Psoas muscle (tissue), 8 donors: ENCODE data around the gene ENDOV. TPM values are rescaled to one million over a fixed set of nuclear protein-coding genes. Genes with fewer than 3 reads are reported as not detected.

Experiments used
- ATAC-seq, 4 donors: fragments of 200-7000 bp; cut with Tn5 transposase; one replicate each; pipeline ENCODE4 v1.9.1; 2020; ENCODE audit warnings: moderate library complexity in 3 of 4, mild to moderate bottlenecking in 2 of 4
- DNase-seq, 2 donors: peaks; one replicate each; pipeline ENCODE4 v3.0.0-alpha.2; 2020
- H3K27ac ChIP-seq: fragments of 200-600 bp; one replicate; pipeline ENCODE4 v1.8.0; 2022
- H3K27me3 ChIP-seq, 3 donors: fragments of 200-600 bp in 1 of 3; one replicate each; pipeline versions ENCODE4 v1.6.1 to v1.8.0; 2013 to 2022; ENCODE audit warnings: low read length in 2 of 3, mild to moderate bottlenecking in 2 of 3, moderate library complexity in 1 of 3; ENCODE audit not compliant: insufficient read depth in 3 of 3
- H3K36me3 ChIP-seq, 2 donors: fragments of 200-600 bp in 1 of 2; one replicate each; pipeline versions ENCODE4 v1.6.1 to v1.8.0; 2013 to 2022; ENCODE audit warnings: low read depth in 1 of 2, mild to moderate bottlenecking in 1 of 2, moderate library complexity in 1 of 2; ENCODE audit not compliant: insufficient read depth in 1 of 2
- H3K4me1 ChIP-seq: fragments of 200-600 bp; one replicate; pipeline ENCODE4 v1.8.0; 2022
- H3K4me3 ChIP-seq: fragments of 200-600 bp; one replicate; pipeline ENCODE4 v1.8.0; 2022; ENCODE audit warnings: mild to moderate bottlenecking
- H3K9me3 ChIP-seq: fragments of 200-600 bp; one replicate; pipeline ENCODE4 v1.8.0; 2022
- WGBS, 3 donors: extraction: QIAGEN DNeasy Blood & Tissue Kit; methylation state at CpG; one replicate each; pipeline versions ENCODE4 v1.1.6 to v1.1.7; 2013; 5-methylcytosine and 5-hydroxymethylcytosine counted together
- intact Hi-C, 2 donors: fragments of 100-400 bp; cut with DNase I; formaldehyde crosslinking; loops; one replicate each; pipeline versions ENCODE4 v1.11.0 to v1.14.2; 2022
- polyA plus RNA-seq, 3 donors: library from polyadenylated mRNA; stranded (reverse); fragments of 200-250 nt; gene quantifications; one replicate each; pipeline ENCODE4 v1.2.3, GENCODE V29; 2013
- total RNA-seq, 4 donors: library from RNA; stranded (reverse); fragmentation: NEBNext Ultra II Directional in 2 of 4; extraction: Animal tissue kit (Norgen Biotek cat#: 25700) in 2 of 4; gene quantifications; one replicate each; pipeline versions ENCODE4 v1.2.1 to v1.2.4, GENCODE V29; 2021 to 2023
- TF ChIP-seq, protein P1 (sequence below): fragments of 200-600 bp; IDR thresholded peaks from one replicate; pipeline ENCODE4 v1.8.0; 2022; ENCODE audit warnings: antibody characterized with exemption
- donor health status: healthy with polysubstance abuse.
- donor health status: DM: no; HTN: no; CAD: no; lungs with moderate emphysema.
- donor health status: Bipolar disorder and iron deficiency.
- donor health status: healthy.
- donor health status: DM: yes; HTN: yes; CAD: no.
- donor health status: DM: no; HTN: no; CAD: no.
- donor health status: DM: no; HTN: no; CAD: no.
- donor health status: DM: yes; HTN: yes; CAD: no.

Gene ENDOV
- total and polyA plus RNA-seq, 7 donors: 12.0 to 24.3 (median 17.9) TPM

DNA sequence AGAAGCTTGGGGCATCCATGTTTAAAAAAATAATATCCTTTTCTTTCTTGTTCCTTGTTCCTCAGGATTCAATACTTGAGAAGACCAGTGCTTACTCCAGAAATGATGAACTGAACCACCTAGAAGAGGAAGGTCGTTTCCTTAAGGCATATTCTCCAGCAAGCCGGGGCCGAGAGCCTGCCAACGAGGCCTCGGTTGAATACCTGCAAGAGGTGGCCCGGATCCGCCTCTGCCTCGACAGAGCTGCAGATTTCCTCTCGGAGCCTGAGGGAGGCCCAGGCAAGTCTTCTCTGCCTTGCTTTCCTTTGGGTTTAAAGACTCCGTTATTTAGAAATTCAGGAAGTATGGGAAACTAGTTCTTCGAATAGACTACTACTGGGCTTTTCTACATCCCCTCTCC is 42.5 kb upstream of the ENDOV start:
- no peak overlapping the region for H3K27ac ChIP-seq
- TF ChIP-seq, protein P1, sequence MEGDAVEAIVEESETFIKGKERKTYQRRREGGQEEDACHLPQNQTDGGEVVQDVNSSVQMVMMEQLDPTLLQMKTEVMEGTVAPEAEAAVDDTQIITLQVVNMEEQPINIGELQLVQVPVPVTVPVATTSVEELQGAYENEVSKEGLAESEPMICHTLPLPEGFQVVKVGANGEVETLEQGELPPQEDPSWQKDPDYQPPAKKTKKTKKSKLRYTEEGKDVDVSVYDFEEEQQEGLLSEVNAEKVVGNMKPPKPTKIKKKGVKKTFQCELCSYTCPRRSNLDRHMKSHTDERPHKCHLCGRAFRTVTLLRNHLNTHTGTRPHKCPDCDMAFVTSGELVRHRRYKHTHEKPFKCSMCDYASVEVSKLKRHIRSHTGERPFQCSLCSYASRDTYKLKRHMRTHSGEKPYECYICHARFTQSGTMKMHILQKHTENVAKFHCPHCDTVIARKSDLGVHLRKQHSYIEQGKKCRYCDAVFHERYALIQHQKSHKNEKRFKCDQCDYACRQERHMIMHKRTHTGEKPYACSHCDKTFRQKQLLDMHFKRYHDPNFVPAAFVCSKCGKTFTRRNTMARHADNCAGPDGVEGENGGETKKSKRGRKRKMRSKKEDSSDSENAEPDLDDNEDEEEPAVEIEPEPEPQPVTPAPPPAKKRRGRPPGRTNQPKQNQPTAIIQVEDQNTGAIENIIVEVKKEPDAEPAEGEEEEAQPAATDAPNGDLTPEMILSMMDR: no peak
- ATAC-seq (no peak), DNase-seq (no peak)
- H3K27me3 ChIP-seq: no peaks in the 10 kb centered on the region
- no peak overlapping the region for H3K4me3 ChIP-seq
- intact Hi-C loops: no loop called here
- no peaks in the 10 kb centered on the region for H3K4me1 ChIP-seq
- H3K9me3 ChIP-seq: no peaks in the 10 kb centered on the region
- WGBS, 3 donors: 88 to 91% (median 90%) methylated on average over 11 of the region's 11 CpGs
- H3K36me3 ChIP-seq: peaks cover 10 to 99% of the 10 kb centered on the region in 2 donors

DNA sequence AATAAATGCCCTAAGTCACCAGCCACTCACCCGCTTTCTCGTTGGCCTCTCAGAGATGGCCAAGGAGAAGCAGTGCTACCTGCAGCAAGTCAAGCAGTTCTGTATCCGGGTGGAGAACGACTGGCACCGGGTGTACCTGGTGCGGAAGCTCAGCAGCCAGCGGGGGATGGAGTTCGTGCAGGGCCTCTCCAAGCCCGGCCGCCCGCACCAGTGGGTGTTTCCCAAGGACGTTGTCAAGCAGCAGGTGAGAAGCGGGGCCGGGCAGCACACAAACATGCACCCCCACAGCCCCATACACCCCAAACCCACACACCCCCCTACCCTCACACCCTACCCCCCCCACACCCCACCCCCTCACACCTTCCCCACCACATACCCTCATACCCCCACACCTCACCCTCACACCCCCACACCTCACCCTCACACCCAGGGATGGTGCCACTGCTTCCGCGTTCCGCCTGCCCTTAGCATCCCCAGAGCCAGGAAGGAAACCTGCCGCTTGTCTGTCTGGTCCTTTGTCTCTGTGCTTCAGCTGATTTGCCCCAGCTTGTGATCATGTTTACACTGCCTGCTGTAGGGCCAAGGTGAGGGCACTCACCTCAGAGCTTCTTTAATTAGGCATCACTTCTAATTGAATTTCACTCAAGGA is 41.9 kb upstream of the ENDOV start:
- H3K27ac ChIP-seq: no peak overlapping the region
- TF ChIP-seq, protein P1: no peak
- H3K27me3 ChIP-seq: no peaks in the 10 kb centered on the region
- H3K36me3 ChIP-seq: peaks cover 13 to 99% of the 10 kb centered on the region in 2 donors
- 91 to 95% (median 93%) methylated on average over 16 to 18 of the region's 18 CpGs for WGBS, 3 donors
- H3K4me1 ChIP-seq: no peaks in the 10 kb centered on the region
- no peak overlapping the region for H3K4me3 ChIP-seq
- DNase-seq (no peak), ATAC-seq (no peak)
- intact Hi-C loops: no loop called here
- no peaks in the 10 kb centered on the region for H3K9me3 ChIP-seq

- TF ChIP-seq, protein P1: no peak
- ATAC-seq (peak in 1 of 4 donors; percentile 16), DNase-seq (no peak)
- Histone ChIP-seq H3K36me3 (peaks cover 15 to 99% of the 10 kb centered on the region in 2 donors), H3K4me3 (no peak overlapping the region), H3K9me3 (no peaks in the 10 kb centered on the region), H3K27ac (no peak overlapping the region), H3K4me1 (no peaks in the 10 kb centered on the region), H3K27me3 (no peaks in the 10 kb centered on the region)
- WGBS, 3 donors: 91% methylated on average over 22 of the region's 22 CpGs
- intact Hi-C loops: no loop called here
Measured at GRCh38 chr17:80374039-80374731, 40.8 kb upstream of the ENDOV start.

DNA sequence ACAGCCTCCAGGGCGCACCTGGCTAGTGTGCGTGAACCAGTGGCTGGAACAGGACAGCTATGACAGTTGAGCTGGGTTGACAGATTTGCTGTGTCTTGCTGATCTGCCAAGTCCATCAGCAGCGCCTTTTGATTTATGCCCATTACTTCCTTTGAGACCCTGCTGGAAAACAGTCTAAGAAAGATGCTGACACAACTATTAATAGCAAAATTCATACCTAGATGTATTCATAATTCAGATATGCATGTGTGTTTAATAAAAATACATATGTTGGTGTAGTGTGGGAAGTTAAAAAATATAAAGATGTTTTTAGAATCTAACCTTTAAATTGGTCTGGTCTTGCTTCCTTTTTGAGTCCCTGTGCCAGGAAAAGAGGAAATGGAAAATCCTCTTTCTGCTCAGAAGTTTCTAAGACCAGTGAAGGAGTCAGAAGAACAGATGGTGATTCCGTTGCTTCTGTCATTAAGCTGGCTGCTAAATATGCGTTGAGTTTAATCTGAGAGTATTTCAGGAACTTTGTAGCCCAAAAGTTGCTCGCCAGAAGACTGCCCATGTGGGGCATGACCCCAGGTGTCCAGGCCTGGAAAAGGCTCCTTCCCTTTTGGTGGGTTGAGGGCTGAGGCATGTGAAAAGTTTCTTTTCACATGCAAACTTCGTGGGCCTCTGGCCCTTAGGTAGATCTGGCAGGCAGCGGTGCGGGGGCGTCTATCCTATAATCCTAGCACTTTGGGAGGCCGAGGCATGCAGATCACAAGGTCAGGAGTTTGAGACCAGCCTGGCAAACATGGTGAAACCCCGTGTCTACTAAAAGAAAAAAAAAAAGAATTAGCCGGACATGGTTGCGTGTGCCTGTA is 40.0 kb upstream of the ENDOV start:
- intact Hi-C loops: loop anchor here in 1 of 2 donors (5.0 kb wide), 1 partner anchor 38 kb away; no protein-coding TSS in a partner anchor
- no peaks in the 10 kb centered on the region for H3K27me3 ChIP-seq
- ATAC-seq (peak in 1 of 4 donors; percentile 14), DNase-seq (no peak)
- H3K4me1 ChIP-seq: no peaks in the 10 kb centered on the region
- peaks cover 13 to 99% of the 10 kb centered on the region in 2 donors for H3K36me3 ChIP-seq
- H3K9me3 ChIP-seq: no peaks in the 10 kb centered on the region
- no peak overlapping the region for H3K27ac ChIP-seq
- TF ChIP-seq, protein P1: no peak
- no peak overlapping the region for H3K4me3 ChIP-seq
- 75 to 77% (median 76%) methylated on average over 14 of the region's 14 CpGs for WGBS, 3 donors
